SHP77 treated with DMSO at 0.1 percent for 48 hours (cell line): ENCODE results near the gene IL17A.

Source experiments
- DNase-seq: peaks from one replicate; lab custom pipeline; 2025; lab: John Stamatoyannopoulos, UW

Gene IL17A

DNA sequence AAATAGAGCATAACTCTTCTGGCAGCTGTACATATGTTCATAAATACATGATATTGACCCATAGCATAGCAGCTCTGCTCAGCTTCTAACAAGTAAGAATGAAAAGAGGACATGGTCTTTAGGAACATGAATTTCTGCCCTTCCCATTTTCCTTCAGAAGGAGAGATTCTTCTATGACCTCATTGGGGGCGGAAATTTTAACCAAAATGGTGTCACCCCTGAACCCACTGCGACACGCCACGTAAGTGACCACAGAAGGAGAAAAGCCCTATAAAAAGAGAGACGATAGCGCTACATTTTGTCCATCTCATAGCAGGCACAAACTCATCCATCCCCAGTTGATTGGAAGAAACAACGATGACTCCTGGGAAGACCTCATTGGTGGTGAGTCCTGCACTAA, at the start of gene IL17A:
IL17A (plus strand) TSS at position 301 of the 400 bp plus-strand sequence; CDS start at position 358, 57 bp downstream.
- no peak for DNase-seq

DNA sequence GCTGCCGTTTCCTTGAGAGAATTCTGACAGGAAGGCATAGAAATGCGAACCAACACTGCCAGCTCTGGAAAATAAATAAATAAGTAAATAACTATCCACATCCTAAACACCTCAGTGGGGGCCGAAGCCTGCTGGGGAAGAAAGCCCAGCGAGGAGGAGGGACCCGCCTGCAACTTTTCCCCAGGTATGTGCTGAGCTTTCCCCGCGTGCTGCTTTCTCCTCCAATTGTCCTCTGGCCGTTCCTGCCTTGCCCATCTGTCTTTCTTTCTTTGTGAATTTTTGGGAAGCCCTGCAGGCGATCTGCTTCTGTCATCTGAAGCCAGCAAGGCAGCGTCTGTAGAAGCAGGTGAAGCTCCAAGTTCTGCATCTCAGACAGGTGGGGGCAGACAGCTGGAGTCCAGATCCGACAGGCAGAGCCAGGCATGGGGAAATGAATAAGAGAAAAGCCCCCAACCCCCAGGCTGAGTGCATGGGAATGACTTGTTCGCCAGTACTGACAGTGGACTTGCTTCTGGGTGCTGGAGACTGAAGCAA, 49.2 kb upstream of the IL17A start:
- DNase-seq: no peak

DNA sequence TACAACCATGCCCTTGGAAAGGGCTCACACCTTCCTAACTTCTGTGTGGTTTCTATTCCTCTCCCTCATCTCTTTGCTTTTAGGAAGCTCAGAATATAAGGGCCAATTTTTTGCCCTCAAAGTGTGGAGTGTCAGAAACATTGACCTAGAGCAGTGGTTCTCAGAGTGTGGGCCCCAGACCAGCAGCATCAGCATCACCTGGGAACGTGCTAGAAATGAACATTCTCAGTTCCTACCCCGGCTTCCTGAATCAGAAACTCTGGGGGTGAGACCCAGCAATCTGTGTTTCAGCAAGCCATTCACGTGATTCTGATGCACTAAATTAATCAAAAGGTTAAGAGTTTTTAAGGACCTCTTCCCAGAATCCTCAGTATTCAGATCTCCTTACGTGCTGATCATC, 47.9 kb upstream of the IL17A start:
- DNase-seq: no peak

DNA sequence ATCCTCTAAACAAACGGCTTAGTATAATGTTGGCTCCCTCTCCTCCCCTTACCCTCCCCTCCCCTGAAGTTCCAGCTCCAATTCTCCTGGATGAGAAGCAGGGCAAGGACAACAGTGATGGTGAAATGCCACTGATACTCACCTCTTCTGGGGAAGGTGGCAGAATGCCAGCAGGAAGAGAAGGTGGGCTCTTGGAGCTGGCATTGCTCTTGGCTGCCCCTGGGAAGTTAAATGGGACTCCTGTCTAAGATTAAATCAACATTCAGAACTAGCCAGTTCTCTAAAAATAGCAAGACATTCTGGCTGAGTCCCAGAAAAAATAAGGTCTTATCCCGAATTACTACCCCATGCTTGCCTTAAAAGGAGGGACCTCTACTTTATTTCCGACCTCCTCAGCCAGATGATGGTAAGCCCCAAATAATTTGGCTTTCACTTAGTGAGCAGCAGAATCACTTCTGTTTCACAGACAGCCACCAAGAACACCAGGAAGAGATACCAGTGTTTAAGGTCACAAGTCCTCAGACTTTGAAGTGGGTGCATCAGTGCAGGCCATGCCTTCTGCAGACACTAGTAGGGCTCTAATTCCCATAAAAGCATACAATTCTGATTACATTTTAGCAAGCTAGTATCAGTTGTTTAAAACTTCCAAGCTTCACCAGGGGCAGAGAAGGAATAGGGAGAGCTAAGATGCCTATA, 46.0 kb upstream of the IL17A start:
- DNase-seq: no peak

DNA sequence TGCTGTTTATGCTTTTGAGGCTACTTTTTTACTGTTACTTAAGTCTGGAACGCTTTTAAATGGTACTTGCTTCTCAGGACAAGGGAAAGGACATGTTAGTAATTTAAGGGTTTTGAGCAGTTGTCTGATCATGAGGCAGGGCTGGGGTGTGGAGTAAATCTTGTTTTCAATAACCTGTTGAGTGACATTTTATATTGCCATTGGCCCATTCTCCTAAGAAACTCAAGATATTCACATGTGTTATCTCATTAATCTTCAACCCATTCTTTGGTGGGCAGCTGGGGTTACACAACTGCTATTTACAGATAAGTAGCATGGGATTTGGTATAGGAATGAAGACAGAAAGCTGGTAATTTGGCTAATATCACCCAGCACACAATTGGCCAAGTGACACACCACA, 44.6 kb upstream of the IL17A start:
- DNase-seq: no peak

DNA sequence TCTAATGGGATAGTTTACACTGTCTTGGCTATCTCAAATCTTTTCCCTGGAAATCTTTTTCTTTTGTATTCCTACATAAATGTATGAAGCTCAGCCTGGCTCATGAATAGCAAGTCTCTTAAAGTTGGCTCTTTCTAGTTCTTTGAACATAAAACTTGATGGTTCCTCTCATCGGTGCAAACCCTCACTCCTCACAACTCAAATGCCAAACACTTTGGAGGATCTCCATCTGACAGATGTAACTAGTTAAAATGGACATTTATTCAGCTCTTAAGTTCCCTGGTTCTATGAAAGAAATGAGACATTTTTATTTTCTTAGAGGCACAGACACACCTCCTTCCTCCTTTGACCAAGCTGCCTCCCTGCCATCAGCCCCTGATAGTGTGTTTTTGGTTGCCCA, 43.6 kb upstream of the IL17A start:
- no peak for DNase-seq

DNA sequence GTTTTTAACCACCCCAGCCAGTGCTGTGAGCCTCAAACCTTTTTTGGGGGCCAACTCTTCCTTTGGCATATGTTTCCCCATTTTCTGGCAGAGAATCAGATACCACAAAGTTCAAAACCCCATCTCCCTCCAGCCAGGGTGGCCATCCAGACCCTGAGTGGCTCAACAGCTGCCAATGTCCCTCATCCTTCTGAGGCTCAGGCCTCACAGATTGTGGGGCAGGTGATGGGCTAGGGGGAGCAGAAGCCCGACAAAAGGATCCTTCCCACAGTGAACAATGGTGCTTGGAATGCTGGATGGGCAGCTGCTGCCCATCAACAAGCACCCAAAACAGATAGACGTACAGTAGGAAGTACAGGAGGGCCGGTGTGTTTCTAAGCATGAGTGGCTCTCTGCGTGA, 42.6 kb upstream of the IL17A start:
- no peak for DNase-seq

DNA sequence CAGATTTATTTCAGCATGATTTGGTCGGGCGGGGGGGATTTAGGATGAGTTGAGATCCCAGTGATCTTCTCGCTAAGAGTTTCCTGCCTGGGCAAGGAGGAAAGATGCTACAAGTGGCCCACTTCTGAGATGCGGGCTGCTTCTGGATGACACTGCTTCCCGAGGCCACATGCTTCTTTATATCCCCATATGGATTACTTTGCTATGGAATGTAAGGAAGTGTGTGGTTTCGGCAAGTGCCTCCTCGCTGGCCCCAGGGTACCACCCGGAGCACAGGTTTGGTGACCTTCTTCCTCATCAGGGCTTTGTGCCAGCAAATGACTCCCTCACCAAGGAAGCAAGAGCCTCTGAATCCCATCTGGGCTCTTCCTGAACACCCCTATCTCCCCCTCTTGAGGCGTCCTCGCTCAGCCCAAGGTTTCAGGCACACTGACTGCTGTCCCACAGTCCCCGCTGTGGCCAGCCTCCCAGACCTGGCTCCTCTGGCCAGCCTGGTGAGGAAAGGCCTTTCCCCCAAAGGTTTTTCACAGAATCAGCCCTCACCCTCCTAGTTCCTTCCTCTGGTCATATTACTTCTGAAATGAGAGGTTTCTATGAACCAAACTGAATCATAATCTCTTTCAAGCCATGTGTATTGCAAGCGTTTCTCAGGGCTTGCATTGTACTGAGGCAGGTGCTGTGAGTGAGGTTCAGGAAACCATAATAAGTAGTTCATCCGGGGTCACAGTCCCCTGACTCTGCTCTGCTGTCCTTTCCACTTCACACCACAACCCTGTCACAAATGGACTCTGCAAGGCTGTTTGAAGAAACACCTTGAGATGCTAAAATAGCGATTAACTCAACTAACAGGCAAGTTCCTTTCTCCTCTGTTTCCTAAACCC, 41.7 kb upstream of the IL17A start:
- no peak for DNase-seq

DNA sequence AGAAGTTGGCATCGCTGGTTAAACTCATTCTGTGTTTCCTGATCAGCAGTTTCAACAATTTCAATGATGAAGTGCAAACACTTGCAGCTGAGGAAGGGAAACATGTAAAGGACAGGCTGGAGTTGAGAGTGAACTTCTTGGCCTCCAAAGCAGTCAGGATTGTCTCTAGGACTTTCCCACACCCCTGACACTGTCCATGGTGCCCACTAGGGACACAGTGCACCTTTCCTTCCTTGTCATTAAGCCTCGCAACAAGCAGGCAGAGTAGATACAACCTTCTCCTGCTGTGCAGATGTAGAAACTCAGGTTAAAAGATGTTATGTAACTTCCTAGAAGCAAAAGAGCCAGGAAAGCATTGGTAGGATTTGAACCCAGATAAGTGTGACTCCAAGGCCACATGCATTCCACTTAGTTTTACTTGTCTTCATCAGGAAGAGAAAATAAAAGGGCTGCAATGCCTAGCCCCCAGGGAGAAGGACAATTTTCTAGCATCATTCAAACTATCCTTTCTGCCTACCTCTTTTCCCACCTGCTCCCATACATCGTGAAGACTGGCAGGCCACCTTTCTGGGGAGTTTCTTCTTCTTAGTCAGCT, 39.2 kb upstream of the IL17A start:
- DNase-seq: no peak

DNA sequence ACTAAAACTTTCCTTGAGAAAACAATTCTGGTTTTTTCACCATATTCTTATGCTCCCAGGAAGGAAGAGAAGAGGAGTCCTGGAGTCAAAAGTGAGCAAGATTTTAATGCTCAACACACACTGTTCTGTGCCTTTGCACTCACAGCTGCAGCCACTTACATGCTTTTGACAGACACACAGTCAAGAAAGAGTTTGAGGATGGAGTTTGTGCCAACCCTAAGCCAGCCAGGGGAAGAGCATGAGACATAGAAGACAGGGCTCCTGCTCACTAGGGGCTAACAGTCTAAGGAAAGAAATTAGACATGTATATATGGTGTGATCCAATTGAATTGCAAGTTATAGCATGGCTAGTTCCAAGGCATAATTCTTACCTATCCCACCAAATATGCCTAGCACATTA, 37.1 kb upstream of the IL17A start:
- DNase-seq: no peak

DNA sequence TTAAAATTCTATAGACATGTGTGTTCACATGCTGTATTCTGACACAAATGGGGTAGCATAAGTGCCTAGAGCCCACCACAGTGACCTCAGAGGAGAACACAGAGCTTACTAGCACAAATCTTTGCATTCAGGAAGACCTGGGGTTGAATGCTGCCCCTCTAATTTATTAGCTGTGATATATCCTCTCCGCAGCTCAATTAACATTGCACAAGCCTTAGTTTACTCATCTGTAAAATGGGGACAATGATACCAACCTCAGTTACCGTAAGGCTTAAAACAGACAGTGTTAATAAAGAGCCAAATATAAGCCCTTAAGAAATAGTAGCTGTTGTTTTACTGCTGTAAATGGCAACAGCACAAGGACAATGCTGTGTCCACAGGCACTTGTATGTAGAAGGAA, 36.2 kb upstream of the IL17A start:
- DNase-seq: no peak

DNA sequence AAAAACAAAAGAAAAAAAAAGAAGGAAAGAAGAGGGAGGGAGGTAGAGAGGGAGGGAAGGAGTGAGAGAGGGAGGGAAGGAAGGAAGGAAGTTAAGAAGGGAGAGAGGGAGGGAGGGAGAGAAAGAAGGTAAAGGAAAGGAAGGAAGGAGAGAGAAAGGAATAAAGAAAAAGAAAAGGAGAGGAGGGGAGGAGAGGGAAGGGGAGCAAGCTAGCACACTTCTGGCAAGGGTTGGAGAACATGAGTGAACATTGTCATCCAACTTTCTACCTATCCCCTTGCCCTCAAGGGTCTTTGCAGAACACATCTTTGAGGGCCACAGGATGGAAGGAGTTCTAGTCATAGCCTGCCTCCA, 34.1 kb upstream of the IL17A start:
- no peak for DNase-seq

DNA sequence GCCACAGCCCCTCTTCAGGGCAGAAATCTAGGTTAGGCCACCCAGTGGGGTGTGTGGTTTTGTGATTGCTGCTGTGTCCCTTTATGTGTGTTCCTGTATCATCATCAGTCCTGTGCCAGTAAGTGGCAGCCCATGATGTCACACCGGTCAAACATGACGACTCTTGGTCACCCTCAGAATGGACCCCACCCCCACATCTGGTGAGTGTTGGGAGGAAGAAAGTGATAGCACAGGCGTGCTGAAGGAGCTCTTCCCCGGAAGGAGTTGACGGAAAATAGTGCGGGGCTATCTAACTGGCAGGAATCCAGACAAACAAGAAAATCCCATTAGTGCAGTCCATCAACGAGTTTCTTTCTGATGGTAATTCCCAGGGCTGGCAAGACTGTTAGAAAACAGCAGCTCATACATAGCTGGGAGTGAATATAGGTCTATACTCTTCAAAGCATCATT, 33.4 kb upstream of the IL17A start:
- DNase-seq: no peak

DNA sequence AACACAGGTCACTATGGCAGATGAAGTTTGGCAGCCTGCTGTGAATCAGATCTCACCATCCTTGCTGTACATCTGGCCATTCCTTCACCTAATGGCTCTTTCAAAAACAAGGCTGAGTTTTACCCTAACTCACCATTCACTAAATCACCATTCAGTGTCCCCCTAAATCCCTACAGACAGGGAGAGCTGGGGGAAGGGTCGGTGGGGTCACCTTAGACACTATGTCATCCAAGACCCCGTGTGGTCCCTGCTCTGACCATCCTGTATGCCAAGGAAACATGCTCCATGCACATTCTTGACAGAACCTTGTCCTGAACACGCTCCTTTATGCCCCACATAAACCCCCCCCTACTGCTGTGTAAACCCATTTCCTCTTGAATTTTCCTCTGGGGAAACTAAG, 31.8 kb upstream of the IL17A start:
- DNase-seq: no peak

DNA sequence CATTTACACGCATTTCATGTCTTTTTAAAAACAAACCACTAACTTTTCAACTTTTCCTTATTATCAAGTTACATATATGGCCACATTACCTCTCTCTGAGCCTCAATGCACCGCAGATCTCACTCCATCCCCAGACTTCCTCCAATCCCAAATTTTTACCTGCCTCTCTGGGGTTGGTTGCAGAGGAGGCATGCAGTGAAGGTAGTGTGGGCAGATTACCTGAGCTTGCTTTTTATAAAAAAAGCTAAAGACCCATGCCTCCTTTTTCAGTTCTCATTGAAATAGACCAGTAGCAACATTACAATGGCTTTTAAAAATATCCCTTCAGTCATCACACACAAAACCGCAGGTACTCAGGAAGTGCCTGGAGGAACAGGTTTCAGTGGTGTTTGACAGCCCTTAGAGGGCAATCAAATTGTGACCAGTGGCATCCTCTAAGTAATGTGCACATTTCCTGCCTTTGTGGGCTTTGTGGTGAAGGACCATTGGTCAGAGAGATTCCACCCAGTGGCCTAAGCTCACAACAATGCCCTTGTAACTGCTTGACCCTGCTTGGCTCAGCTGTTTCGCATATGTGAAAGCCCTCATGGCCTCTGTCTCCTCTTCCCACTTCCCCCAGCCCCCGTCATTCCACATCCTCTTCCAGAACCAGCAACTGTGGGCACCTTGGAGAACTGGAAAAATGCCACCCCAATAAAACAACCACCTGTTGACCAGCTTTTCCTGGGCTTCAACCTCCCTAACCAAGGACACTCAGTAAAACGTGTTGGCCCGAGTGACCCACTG, 30.2 kb upstream of the IL17A start:
- no peak for DNase-seq

DNA sequence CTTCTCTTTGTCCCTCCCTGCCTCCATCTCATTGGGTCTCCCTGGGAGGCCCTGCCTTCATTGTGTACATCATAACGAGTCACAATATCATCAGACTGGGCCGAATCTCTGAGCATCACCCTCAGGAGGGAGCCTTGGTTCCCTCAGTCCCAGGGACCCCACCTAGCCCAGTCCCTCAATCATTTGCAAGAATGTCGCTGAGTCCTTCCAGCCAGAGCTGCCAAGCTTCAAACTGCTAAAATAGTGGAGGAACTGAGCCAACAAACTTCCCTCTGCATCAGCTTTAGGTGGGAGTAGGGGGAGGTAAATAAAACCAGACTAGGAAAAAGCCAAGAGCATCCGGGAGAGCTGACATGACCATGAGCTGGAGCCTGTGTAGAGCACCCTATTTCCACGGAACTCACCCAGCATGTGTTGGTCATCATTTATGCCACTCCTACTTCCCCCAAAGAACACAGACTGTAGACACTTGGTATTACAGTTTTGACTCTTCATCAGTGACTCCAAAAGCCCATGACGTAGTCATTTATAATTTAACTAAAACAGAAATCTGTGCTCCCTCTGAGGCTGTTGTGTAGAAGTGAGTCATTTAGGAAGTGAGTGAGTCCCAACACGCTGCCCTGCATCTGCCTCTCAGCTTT, 28.8 kb upstream of the IL17A start:
- no peak for DNase-seq

DNA sequence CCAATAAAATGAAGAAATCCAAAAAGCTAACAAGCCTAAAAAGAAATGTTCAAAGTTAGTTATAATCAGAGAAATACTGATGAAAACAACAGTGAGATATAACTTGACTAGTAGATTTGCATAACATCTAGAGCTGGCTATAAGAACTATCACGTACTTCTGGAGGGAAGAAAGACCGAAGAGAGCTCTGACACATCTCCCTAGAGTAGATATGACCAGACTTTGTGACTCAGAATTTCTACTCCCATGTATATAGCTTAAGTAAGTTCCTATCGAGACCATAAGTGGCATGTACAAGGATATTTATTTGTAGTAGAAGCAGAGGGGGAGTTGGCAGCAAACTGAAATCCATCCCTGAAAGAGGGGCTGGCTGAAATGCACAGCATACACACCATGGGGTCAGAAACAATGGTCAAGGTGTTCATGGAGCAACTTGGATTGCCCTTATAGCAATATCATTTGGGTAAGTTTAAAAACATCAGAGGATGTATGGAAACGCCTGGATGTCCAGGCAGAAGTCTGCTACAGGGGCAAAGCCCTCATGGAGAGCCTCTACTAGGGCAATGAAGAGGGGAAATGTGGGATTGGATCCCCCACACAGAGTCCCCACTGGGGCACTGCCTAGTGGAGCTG, 25.6 kb upstream of the IL17A start:
- DNase-seq: no peak

DNA sequence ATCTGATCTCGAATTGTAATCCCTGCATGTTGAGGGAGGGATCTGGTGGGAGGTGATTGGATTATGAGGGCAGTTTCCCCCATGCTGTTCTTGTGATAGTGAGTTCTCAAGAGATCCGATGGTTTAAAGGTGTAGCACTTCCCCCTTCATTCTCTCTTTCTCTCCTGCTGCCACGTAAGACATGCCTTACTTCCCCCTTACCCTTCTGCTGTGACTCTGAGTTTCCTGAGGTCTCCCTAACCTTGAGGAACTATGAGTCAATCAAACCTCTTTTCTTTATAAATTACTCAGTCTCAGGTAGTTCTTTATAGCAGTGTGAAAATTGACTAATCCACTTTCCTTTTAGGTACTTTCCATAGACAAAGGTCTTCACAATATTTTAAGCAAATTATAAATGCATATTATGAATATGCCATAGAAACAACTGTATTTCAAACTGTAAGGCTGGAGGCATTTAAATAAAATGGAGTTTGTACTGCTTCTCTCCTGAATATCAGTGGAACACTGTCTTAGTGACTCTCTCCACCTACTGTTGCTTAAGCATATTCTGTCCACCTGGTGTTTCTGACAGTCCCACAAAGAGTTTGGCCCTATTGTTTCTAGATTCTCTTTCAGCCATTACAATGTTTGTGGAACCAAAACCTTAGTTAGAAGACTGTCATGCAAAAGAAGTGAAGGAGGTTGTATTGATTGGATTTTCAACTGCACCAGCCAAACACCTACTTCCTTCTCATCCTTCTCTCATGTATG, 24.3 kb upstream of the IL17A start:
- DNase-seq: no peak

DNA sequence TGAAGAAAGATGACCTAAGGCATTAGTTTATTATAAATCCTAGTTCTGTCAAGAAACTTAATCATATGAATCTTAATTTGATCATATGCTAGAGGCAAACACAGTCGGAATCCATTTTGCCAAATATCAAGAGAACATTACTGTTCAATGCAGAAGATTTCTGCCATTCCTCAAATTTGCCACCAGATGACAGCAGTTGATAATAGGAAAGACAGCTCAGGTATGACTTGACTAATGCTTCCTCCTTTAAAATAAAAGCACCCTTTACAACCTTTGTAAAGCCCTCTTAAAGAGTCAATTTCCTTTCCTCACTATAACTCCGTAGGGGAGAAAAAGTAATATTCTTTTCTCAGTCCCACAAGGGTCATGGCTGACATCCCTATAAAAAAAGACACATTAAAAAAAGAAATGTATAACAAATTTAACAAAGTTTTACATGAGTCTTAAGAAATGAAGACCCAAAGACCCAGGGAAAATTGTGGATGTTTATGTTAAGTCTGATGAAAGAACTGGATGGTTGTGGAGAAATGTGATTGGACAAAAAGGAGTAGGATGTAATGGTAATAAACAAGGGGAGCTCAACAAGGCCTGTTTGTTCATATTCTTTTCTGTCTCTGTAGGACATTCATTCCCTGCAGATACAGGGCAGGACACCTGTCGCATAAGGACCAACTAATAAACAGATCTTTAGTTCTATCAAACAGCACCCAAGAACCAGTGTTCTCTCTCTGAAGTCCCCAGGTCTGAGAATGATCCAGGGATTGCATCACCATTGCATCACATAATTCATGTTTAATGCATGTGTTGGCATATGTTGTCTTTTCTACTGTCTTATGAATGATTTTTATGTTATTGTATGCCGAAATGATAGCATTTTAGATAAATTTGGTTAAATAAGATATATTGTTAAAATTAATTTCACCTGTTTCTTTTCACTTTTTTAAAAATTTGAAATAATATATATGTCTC, 23.0 kb upstream of the IL17A start:
- no peak for DNase-seq
